Cardiac septum (tissue), 1 donor: ENCODE results near the gene FEM1B. TPM values are rescaled to one million over a fixed set of nuclear protein-coding genes. Genes with fewer than 3 reads are reported as not detected.
"Not testable (repeated sequence)": the region's sequence is repeated elsewhere in the genome, so short reads cannot be mapped to it uniquely, and the experiment has no call there.

Source experiments
- DNase-seq: peaks from one replicate; pipeline ENCODE4 v3.0.0-alpha.2; 2020; ENCODE audit warnings: low spot score
- intact Hi-C: fragments of 100-400 bp; cut with DNase I; formaldehyde crosslinking; loops from one replicate; pipeline ENCODE4 v1.14.0; 2022
- long read RNA-seq: library from polyadenylated mRNA; unstranded; transcript quantifications from one replicate; pipeline ENCODE4 v2.0.0, GENCODE V29; 2021
- total RNA-seq: library from RNA; stranded (reverse); fragmentation: NEBNext Ultra II Directional; extraction: Animal tissue kit (Norgen Biotek cat#: 25700); gene quantifications from one replicate; pipeline ENCODE4 v1.2.1, GENCODE V29; 2021
- donor health status: DM: no; HTN: no; CAD: no.

FEM1B gene
- 114 TPM for total RNA-seq
- long read RNA-seq, full-length matches to known transcripts = 41 of 62 reads
- long read RNA-seq, partial matches to known transcripts = 0 of 62 reads
- long read RNA-seq, other reads (novel, unspliced or antisense) = 21 of 62 reads

DNA sequence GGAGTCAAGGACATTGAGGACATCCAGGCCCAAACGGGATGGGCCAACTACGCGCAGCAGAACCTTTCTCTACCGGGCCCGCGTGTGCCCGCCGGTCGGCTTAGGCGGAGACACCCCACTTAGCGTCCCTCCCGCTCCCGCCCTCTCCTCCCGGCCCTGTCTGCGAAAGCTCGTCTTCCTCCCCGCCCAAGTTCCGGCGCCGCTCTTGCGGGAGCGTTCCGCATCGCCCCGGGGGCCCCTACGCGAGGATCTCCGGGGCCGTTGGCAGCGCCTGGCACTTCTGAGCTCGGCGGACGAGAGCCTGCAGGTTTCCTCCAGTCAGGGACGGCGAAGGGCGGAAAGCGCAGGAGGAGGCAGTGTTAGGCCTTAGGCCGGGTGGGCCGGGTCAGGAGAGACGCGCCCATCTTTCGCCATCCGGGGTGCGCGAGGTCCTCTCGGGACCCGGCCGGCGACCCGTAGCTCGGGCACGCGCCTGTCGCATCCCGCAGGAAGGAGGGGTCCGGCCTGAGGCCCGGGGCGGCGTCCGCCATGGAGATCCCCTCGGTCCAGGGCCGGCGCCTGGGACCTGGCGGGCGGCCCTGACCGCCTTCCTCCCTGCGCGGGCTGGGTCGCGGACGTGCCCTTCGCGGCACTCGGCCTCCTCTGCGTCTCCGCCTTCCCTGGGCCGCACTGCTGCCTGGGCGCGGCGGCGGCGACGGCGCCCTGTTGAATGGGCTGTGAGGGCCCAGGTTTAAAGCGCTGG lies at the start of gene FEM1B:
FEM1B (plus strand) TSS at position 143 of the 742 bp plus-strand sequence. CDS start 673 bp downstream, outside the sequence.
- peak; percentile 95 for DNase-seq
- intact Hi-C loops = loop anchor here (2.0 kb wide), 1 partner anchor 21 kb away; no protein-coding TSS in a partner anchor

DNA sequence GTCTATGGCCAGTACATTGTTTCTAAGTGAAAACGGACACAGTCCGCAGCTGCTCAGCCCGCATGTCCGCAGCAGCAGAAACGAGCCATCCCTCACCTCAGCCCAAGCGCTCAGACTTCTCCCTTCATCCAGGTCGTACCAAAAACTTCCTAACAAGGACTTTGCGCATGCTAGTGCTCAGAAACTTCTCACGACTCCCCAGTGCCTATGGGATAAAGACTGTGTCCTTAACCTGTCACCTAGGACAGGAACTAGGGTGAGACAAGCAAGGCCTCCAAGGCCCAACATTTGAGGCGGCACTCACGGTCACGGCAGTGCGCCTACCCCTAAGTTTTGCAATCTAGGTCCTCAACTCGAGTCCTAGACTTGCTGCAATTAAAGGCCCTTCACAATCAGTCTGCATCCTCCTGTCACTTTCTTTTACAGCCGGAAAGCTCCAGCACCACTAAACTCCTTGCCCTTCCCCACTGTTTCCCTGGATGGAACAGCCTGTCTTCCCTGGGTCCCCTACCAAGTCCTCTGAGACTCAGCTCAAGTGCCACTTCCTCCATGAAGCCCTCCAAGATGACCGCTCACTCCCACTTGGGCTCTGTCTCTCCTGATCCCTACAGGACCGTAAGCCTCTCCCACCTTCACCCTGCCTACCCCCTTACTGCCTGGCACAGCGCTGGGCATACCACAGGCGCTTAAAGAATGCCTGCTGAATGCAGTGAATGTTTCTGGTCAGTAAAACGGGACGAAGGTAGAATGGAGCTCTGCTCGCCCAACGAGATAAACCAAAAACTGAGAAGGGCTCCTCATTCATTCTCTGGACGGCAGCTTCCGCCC lies 49.2 kb upstream of the FEM1B start:
- no peak for DNase-seq

DNA sequence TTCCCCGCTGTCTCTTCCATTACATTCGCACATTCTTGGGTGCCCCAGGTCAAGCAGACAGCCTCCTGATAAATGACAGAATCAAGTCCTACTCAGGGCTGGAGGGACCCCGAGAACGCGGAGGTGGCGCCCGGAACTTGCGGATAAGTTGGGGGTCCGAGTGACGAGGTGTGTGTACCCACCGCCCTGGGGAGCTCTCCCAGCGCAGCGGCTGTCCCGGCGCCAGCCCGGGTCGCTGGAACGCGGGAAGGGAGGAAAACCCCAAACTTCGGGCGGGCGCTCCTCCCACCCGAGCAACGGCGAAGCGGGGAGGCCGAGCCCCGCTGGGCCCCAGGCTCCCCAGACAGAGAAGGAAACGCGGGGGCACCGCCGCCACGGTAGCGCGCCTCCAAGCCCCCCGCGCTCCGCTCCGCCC lies 48.6 kb upstream of the FEM1B start:
- DNase-seq = no peak

More for the DNA sequence above, 49.2 kb upstream of the FEM1B start:
- intact Hi-C loops = no loop called here

DNA sequence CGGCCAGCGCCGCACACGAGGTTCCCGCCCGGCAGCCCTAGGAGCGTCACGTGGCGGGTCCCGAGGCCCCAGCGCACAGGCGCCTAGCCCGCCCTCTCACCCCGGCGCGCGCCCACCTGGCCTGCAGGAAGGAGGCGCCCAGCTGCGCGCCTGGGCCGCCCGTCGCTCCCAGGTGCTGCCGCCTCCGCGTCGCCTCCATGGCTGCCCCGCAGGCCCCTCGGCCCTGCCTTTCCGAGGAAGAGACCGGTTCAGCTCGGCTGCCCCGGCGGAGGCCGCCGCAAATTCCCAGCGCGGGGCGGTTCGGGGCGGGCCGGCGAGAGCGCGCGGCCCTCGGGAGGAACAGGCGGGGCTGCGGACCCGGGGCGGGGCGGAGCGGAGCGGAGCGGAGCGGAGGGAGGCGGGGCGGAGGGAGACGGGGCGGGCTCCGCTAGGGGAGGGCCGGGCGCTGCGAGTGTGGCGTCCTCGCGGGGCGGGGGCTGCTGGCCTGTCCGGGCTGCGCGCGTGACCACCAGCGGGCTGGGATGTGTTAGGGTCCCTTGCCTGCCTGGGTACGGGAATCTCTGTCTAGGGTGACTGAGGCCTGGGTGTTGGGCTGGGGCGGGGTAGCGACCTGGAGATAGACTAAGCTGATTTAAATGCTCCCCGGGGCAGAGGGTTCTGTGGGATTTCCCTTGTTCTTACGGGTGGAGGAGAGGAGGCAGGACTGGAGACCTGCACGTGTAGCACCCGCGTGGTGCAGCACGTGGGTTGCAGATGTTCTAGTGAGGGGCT lies 48.0 kb upstream of the FEM1B start, which contains the start of gene CLN6:
CLN6 (minus strand) TSS at position 343 of the 771 bp plus-strand sequence; CDS start at position 199, 144 bp downstream.
- intact Hi-C loops = no loop called here
- DNase-seq = peak; percentile 93

More for the DNA sequence above, 48.6 kb upstream of the FEM1B start:
- intact Hi-C loops = no loop called here

DNA sequence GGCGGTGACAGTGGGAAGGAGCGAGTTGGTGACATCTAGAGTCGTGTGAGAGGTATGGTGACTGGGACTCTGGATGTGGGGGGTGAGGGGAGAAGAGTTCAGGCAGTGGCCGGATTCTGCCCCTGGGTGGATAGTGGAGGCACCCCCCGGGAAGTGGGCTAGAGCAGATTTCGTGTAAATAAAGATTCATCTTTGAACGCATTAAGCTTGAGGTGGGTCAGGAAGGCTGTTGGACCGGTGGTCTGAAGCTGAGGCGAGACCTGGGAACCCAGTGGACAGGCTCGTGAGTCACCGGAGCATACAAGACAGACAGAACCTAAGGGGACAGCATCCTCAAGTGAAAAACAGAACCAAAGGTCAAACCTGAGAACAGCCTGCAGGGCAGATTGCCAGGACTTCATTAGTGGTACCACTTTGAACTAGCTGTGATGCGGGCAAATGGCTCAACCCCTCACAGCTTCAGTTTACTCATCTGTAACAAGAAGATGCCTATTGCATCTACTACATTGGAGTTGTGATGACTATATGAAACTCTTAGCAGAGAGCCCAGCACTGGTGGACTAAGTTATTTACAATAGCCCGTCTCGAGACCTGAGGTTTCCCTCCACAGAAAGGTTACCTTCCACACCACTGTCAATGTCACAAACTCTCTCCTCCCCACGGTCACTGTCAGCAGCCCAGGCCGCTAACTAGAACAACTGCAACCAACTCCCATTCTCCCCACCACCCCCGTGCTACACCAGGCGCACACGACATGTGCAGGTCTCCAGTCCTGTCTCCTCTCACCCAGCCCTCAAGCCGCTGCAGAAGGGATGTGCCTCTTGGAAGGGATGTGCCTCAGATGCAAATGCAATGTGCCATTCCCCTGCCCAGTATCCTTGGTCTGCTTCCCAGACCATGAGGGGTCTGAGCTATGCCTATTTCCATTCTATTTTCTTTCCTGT lies 47.1 kb upstream of the FEM1B start:
- no peak for DNase-seq
- intact Hi-C loops = no loop called here

DNA sequence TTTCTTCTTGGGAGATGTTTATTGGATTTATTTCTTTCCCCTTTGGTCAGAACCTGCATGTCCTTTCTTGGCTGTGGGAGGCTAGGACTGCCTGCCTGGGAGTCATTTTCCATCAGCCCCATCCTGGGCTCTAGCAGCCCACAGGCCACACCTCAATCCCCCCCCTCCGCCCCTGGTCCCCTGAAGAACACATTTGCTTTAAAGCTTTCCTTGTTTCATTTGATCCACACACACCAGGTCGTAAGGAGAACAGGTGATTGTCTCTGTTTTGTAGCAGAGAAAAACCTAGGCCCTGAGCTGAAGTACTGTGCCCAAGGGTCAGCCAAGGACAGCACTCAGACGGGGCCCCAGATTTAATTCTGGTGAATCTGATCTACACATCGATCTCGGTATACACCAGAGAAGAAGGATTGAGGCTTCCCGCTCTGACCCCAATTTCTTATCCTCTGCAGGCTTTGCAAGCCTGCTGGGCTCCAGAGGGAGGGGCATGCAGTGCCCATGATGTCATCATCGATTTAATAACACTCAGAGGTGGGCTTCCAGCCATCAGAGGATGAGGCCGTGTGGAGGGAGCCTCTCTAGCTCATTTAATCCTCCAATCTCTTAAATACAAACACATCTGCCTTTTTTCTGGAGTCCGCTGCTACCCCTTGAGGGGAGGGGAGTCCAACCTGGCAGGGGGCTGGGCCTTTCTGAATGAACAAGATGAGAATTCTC lies 46.3 kb upstream of the FEM1B start:
- no peak for DNase-seq
- intact Hi-C loops = no loop called here

DNA sequence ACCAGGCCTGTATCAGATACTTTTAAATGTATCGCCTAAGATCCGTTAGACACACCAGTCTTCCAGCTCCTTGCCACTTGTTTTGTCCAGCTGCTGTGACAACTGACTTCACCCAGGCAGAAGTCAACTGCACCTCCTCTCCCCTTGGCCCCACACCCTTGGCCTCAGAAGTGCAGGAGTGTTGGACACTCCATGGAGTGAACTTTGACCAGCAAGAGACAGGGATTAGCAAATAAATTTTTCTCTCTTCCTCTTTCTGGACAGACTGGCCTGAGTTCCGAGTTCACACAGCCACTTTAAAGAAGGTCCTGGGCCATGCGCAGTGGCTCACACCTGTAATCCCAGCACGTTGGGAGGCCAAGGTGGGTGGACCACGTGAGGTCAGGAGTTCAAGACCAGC lies 45.1 kb upstream of the FEM1B start:
- intact Hi-C loops = no loop called here
- no peak for DNase-seq

DNA sequence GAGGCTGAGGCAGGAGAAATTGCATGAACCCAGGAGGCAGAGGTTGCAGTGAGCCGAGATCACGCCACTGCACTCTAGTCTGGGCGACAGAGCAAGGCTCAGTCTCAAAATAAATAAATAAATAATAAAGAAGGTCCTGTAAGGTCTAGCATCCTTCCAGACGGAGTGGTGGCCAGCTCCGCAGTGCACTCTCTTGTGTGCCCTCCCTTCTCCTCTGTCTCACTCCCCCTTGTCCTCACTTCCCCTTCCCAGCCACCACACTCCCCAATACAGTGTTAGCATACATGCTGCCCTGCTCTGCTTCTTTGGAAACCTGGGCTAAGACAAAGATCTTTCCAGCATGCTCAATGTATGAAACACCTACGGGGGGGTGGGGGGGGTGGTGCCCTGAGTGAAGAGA lies 44.6 kb upstream of the FEM1B start:
- intact Hi-C loops = no loop called here
- peak; percentile 85 for DNase-seq

DNA sequence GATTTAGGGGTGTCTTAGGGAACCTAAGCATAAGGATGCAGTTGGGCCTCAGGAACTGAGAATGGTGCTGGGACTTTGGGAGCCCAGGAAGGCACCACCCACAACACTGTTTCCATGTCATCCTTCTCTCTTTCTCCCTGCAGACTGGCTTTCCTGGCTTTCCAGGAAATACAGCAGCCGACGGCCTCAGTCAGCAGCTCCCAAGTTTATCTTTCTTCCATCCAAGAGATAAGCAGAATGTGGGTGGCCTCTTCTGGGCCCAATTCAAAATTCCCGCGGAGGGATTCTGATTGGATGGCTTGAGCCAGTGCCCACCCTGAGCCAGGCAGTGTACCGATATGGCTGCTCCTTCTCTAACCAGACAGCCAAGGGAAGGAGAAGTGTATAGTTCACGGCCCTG lies 43.5 kb upstream of the FEM1B start:
- no peak for DNase-seq
- intact Hi-C loops = no loop called here

DNA sequence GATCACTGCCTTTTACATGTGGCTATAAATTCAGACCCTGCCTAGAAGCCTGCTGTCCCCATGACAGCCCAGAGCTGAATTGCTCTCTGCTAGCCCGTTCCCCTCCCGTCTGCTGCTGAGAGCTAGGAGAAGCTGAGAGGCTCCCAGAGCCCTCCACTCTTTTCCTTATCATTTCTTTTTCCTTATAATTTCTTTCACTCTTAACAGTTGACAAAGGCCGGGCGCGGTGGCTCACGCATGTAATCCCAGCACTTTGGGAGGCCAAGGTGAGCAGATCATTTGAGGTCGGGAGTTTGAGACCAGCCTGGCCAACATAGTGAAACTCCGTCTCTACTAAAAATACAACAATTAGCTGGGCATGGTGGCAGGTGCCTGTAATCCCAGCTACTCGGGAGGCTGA lies 43.0 kb upstream of the FEM1B start:
- intact Hi-C loops, DNase-seq: not testable (repeated sequence)

DNA sequence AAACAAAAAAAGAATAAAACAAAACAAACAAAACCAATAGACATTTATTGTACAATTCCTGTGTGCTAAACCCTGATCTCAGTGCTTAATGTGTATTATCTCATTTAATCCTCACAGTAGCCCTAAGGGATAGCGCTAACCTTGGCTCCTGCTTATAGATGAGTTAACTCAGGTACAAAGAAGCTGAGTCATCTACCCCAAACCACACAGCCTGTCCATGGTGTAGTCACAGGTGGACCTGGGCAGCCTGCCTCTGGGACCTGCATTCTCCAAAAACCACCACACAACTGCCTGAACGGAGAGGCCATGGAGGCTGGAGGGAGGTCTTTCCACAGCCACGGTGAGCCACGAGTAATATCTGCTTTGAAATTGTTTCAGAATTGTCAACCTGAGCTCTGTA lies 42.5 kb upstream of the FEM1B start:
- no peak for DNase-seq
- intact Hi-C loops = no loop called here

DNA sequence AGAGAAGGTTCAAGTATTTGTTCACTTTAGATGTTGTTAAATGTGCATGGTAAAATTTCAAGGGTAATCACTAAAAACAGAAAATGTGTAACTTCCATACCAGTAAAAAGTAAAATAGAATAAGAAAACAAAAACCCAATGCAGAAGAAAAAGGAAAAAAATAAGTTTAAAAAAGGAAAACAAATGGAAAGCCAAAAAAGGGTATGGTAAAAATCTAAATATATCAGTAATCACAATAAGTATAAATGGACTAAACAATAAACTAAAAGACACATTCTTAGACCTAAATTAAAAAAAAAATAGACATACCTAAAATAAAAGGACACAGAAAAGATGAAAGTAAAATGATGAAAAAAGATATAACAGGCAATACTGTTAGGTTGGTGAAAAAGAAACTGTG lies 38.5 kb upstream of the FEM1B start:
- DNase-seq = no peak
- intact Hi-C loops = no loop called here

DNA sequence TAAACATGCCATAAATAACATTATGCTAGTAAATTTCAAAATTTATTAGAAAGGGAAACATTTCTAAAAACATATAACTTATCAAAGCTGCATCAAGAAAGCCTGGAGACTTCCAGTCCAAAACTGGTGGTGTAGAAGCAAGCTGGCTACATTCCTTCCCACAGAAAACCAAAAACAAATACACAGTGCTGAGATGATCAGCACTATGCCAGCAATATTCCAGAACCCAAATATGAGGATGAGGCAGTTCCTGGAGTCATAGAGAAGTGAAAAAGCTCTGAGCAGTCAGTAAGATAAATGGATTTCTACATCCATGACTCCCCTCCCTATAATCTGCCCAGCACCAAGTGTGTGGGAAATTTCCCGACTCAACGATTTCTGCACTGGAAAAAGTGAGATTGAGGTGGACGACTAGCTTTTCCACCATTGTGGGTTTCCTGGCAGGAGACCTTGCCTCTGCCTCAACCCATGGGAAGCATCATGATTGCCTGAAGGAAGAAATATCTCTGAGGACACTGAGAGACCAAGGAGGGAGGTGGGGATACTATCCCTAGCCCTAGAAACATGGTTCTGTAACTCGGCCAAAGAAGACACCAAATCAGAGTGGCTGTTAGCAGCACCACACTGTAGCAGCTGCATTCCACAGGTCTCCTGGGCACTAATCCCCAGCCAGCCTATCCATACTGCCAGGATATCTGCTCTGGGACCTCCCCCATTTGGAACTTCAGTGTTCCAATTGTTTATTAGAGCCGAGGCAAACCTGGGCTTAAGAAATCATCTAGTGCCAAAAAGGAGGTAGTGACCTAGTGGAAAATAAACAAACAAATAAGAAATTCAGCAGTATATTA lies 36.2 kb upstream of the FEM1B start:
- intact Hi-C loops = no loop called here
- no peak for DNase-seq

DNA sequence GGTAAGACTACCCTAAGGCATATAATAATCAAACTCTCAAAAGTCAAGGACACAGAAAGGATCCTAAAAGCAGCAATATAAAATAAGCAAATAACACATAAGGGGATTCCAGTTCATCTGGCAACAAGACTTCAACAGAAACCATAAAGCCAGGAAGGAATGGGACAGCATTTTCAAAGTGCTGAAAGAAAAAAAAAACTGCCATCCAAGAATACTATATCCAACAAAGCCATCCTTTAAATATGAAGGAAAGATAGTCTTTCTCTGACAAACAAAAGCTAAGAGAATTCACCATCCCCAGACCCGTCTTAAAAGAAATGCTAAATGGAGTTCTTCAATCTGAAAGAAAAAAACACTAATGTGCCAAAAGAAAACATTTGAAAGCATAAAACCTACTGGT lies 33.3 kb upstream of the FEM1B start:
- DNase-seq = no peak
- intact Hi-C loops = no loop called here

DNA sequence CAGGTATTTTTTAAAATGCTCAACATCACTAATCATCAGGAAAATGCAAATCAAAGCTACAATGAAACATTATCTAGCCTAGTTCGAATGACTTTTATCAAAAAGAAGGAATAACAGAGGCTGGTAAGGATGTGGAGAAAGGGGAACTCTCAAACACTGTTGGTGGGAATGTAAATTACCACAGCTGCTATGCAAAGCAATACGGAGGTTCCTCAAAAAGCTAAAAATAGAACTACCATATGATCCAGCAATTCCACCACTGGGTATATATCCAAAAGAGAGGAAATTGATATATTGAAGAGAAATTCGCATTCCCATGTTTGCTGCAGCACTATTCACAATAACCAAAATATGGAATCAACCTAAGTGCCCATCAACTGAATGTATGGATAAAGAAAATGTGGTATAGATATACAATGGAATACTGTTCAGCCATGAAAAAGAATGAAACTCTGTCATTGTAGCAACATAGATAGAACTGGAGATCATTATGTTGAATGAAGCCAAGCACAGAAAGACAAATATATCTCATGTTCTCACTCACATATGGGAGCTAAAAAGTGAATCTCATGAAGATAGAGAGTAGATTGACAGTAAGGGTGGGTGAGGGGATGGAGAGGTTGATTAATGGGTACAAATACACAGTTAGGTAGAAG lies 28.4 kb upstream of the FEM1B start:
- intact Hi-C loops = no loop called here

DNA sequence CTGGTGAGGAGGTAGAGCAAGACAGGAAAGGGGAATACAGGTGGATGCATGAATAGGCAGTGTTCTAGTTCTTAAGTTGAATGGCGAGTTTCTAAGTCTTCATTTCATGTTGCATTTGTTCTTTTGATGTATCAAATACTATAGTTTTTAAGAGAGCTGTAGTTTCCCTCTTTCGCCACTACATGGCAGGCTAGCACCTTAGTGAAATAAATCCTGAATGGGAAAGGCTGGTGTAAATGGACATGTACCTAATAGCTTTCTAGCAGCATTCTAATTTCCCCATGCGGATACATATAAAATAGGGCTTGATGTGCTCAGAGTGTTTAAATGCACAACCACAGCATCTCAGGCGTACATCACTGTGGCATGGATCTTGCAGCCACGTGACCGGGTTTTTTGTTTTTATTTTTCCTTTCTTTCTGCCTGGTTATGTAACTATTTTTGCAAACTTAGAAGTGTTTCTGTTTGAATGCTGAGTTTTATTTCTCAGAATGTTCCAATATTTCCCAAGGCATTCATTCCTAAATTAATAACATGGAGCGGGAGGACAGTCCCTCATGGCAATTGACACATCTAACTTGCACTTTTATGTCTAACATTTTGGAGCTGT lies 24.5 kb upstream of the FEM1B start:
- DNase-seq = no peak
- intact Hi-C loops = loop anchor here (2.0 to 5.0 kb wide), 2 partner anchors 54 to 129 kb away; no protein-coding TSS in a partner anchor

More for the DNA sequence above, 28.4 kb upstream of the FEM1B start:
- no peak for DNase-seq
